PC-3 (cell line): ENCODE results near the gene DLGAP4. TPM values are rescaled to one million over a fixed set of nuclear protein-coding genes. Genes with fewer than 3 reads are reported as not detected.

Source experiments
- ATAC-seq: fragments of 200-7000 bp; cut with Tn5 transposase; 2 replicates; pipeline ENCODE4 v1.9.1; 2020; ENCODE audit warnings: mild to moderate bottlenecking, moderate library complexity
- BruUV-seq: library from RNA; stranded (reverse); fragments of 400-500 nt; replicated peaks from 2 replicates; lab custom pipeline; 2021; lab: Mats Ljungman, UMichigan
- CTCF ChIA-PET: fragments of 300-600 bp; sonication (Branson Sonifier 250); formaldehyde crosslinking; loops from one replicate; lab custom pipeline; 2022; ENCODE audit warnings: antibody characterized with exemption; lab: Charles Lee
- POLR2A ChIA-PET: fragments of 300-600 bp; sonication (Branson Sonifier 250); formaldehyde crosslinking; loops from one replicate; lab custom pipeline; 2022; ENCODE audit warnings: antibody characterized with exemption; ENCODE audit not compliant: unreplicated experiment; lab: Charles Lee
- DNase-seq: peaks from one replicate; pipeline ENCODE4 v3.0.0-alpha.2; 2015
- H2AFZ ChIP-seq: fragments of 300-600 bp; sonication (generic); 2 replicates; pipeline ENCODE4 v1.6.0; 2016; ENCODE audit warnings: antibody characterized with exemption, low read length
- H3F3A ChIP-seq: fragments of 300-600 bp; sonication (generic); one replicate; pipeline ENCODE4 v1.6.0; 2017; ENCODE audit warnings: antibody characterized with exemption, low read length, control low read depth, mild to moderate bottlenecking; ENCODE audit not compliant: unreplicated experiment
- H3K27ac ChIP-seq: fragments of 300-600 bp; sonication (generic); 2 replicates; pipeline ENCODE4 v1.5.1; 2016; ENCODE audit warnings: mild to moderate bottlenecking, low read length
- H3K27me3 ChIP-seq: fragments of 300-600 bp; sonication (generic); 2 replicates; pipeline ENCODE4 v1.6.1; 2016; ENCODE audit warnings: low read length, mixed read lengths
- H3K36me3 ChIP-seq: fragments of 300-600 bp; sonication (generic); 2 replicates; pipeline ENCODE4 v1.6.1; 2016; ENCODE audit warnings: low read depth, mixed run types, low read length, mixed read lengths
- H3K4me1 ChIP-seq: fragments of 300-600 bp; sonication (generic); 2 replicates; pipeline ENCODE4 v1.5.1; 2016; ENCODE audit warnings: low read length; ENCODE audit not compliant: insufficient read depth
- H3K4me2 ChIP-seq: fragments of 300-600 bp; sonication (generic); 2 replicates; pipeline ENCODE4 v1.6.0; 2016; ENCODE audit warnings: low read length
- H3K4me3 ChIP-seq: fragments of 300-600 bp; sonication (generic); 2 replicates; pipeline ENCODE4 v1.5.1; 2016; ENCODE audit warnings: mild to moderate bottlenecking, low read length, mixed read lengths
- H3K79me2 ChIP-seq: fragments of 300-600 bp; sonication (generic); 2 replicates; pipeline ENCODE4 v1.6.1; 2017; ENCODE audit warnings: low read length, mixed read lengths
- H3K9ac ChIP-seq: fragments of 300-600 bp; sonication (generic); 2 replicates; pipeline ENCODE4 v1.6.0; 2016; ENCODE audit warnings: mild to moderate bottlenecking, low read length
- H3K9me2 ChIP-seq: fragments of 300-600 bp; sonication (generic); replicated peaks from 2 replicates; pipeline ENCODE4 v1.6.1; 2016; ENCODE audit warnings: mixed run types, low read length, mixed read lengths
- H3K9me3 ChIP-seq: fragments of 300-600 bp; sonication (generic); 2 replicates; pipeline ENCODE4 v1.6.1; 2016; ENCODE audit warnings: low read length, mixed read lengths
- H4K20me1 ChIP-seq: fragments of 300-600 bp; sonication (generic); 2 replicates; pipeline ENCODE4 v1.6.1; 2016; ENCODE audit warnings: low read length, mixed read lengths
- EZH2 ChIP-seq: fragments of 300-600 bp; sonication (generic); IDR thresholded peaks from one replicate; pipeline ENCODE4 v1.6.1; 2017; ENCODE audit warnings: antibody characterized with exemption, mild to moderate bottlenecking, low read length; ENCODE audit not compliant: unreplicated experiment
- EZH2phosphoT487 ChIP-seq: fragments of 300-600 bp; sonication (generic); IDR thresholded peaks from 2 replicates; pipeline ENCODE4 v1.6.1; 2018; ENCODE audit warnings: mild to moderate bottlenecking, antibody characterized with exemption, low read length, borderline replicate concordance
- intact Hi-C: fragments of 100-400 bp; cut with micrococcal nuclease; formaldehyde crosslinking; loops from 2 replicates; pipeline ENCODE4 v1.9.0; 2023
- total RNA-seq: library from RNA; depleted of rRNA; stranded (reverse); fragments of >200 nt; gene quantifications from 2 replicates; pipeline ENCODE4 v1.2.3, GENCODE V29; 2014
- TF ChIP-seq, protein P1 (sequence below): fragments of 300-600 bp; sonication (generic); conservative IDR thresholded peaks from 2 replicates; pipeline ENCODE4 v1.5.1; 2017; ENCODE audit warnings: antibody characterized with exemption, low read depth, mild to moderate bottlenecking, low read length

The DLGAP4 gene
- total RNA-seq, 1 experiment from 2014 or later, result 21.0 TPM

DNA sequence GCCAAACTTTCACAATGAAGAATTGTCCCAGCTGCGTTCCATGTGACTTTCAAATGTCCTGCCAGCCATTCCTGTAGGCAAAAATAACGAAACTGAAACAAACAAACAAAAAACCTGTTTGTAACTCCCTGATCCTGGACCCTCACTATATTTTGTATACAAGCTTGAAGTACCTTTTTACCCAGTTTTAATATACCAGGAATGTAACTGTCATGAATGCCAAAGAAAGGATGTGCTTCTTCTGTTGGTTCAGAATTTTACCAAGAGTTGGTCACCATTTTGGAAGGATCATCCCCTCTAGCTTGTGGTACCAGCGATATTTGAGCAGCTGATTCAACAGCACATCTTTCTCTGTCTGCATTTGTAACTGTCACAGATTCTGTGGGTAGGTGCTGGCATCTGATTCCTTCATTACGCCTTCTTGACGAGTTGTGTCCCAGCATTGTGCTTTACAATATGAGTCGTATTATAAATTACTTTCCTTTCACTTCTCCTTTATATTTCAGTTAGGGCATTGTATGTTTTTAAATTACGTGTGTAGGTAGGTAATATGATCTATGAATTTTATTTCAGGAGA, 93.9 kb downstream of the DLGAP4 start:
- intact Hi-C loops, result no loop called here
- H3K9me2 ChIP-seq, result no peaks in the 10 kb centered on the region
- H3K27me3 ChIP-seq, result peaks cover 32% of the 10 kb centered on the region
- no peak overlapping the region for H3K27ac ChIP-seq
- BruUV-seq, result no TSS peak
- no peak for ATAC-seq
- H3K9ac ChIP-seq, result no peak overlapping the region
- H3K4me3 ChIP-seq, result no peak overlapping the region
- H3K9me3 ChIP-seq, result no peaks in the 10 kb centered on the region
- H3K4me2 ChIP-seq, result no peak overlapping the region
- CTCF ChIA-PET, result interaction anchor here (0.6 to 1.1 kb wide), 2 partner anchors 82 to 197 kb away, joined by 5 read pairs; no protein-coding TSS in a partner anchor
- H2AFZ ChIP-seq, result no peak overlapping the region
- no peaks in the 10 kb centered on the region for H3K36me3 ChIP-seq
- DNase-seq, result no peak
- H4K20me1 ChIP-seq, result no peaks in the 10 kb centered on the region
- POLR2A ChIA-PET, result no interaction called here
- no peaks in the 10 kb centered on the region for H3K4me1 ChIP-seq
- TF ChIP-seq EZH2phosphoT487, result no peak
- TF ChIP-seq, protein P1, sequence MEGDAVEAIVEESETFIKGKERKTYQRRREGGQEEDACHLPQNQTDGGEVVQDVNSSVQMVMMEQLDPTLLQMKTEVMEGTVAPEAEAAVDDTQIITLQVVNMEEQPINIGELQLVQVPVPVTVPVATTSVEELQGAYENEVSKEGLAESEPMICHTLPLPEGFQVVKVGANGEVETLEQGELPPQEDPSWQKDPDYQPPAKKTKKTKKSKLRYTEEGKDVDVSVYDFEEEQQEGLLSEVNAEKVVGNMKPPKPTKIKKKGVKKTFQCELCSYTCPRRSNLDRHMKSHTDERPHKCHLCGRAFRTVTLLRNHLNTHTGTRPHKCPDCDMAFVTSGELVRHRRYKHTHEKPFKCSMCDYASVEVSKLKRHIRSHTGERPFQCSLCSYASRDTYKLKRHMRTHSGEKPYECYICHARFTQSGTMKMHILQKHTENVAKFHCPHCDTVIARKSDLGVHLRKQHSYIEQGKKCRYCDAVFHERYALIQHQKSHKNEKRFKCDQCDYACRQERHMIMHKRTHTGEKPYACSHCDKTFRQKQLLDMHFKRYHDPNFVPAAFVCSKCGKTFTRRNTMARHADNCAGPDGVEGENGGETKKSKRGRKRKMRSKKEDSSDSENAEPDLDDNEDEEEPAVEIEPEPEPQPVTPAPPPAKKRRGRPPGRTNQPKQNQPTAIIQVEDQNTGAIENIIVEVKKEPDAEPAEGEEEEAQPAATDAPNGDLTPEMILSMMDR, result no peak
- no peak for TF ChIP-seq EZH2
- H3K79me2 ChIP-seq, result no peaks in the 10 kb centered on the region
- H3F3A ChIP-seq, result no peaks in the 10 kb centered on the region

DNA sequence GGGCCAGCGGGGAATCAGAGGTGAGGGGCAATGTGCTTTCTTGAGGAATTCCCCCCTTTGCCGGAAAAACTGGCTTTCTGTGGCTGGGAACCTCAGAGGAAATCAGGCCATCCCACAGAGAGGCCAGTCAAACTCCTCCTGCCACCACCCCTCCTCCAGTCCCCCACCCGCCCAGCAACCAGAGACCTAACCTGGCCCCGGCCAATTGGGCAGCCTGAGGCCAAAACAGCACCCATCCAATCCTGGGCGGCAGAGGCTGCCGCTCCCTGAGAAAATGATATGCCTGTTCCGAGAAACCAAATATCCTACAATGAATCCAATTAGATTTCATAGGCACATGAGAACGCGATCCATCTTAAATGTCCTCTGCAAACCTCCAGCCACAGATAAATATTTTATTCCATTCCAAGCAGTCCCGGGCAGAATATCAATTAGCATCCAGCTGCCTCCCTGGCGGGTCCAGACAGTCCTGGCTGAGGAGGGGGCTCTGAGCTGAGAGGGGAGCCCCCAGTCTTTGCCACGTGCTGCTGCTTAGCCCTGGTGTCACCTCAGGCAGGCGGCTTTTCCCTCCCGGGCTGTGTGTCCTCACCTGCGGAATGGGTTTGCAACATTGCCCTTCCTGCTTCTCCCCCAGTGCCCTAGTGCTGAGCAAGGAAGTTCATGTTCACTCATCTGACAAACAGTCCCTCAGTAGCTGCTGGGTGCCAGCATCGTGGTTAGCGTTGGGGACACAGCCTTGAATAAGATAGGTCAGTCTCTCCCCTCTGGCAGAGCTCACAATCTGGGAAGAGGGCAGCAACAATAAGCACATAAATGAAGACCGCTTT, 95.0 kb downstream of the DLGAP4 start:
- ChIA-PET POLR2A (no interaction called here), CTCF (no interaction called here)

More for the DNA sequence above, 95.0 kb downstream of the DLGAP4 start:
- no peak overlapping the region for H2AFZ ChIP-seq
- no peaks in the 10 kb centered on the region for H3K36me3 ChIP-seq
- ATAC-seq (no peak), DNase-seq (no peak)
- no peak overlapping the region for H3K9ac ChIP-seq
- H3K4me3 ChIP-seq, result no peak overlapping the region
- no peaks in the 10 kb centered on the region for H3F3A ChIP-seq
- no TSS peak for BruUV-seq
- no peak overlapping the region for H3K27ac ChIP-seq
- no peak overlapping the region for H3K4me2 ChIP-seq
- no peaks in the 10 kb centered on the region for H3K9me3 ChIP-seq
- intact Hi-C loops, result no loop called here
- H3K9me2 ChIP-seq, result no peaks in the 10 kb centered on the region
- TF ChIP-seq EZH2phosphoT487 (no peak), EZH2 (no peak)
- TF ChIP-seq, protein P1, result no peak
- H3K79me2 ChIP-seq, result no peaks in the 10 kb centered on the region
- no peaks in the 10 kb centered on the region for H4K20me1 ChIP-seq
- peaks cover 32% of the 10 kb centered on the region for H3K27me3 ChIP-seq
- H3K4me1 ChIP-seq, result no peaks in the 10 kb centered on the region
